Activated naive CD4-positive, alpha-beta T cell treated with anti-CD3 and anti-CD28 coated beads for 36 hours (primary cell): ENCODE results near the gene TRIM52. TPM values are rescaled to one million over a fixed set of nuclear protein-coding genes. Genes with fewer than 3 reads are reported as not detected.
"Not testable (repeated sequence)": the region's sequence is repeated elsewhere in the genome, so short reads cannot be mapped to it uniquely, and the experiment has no call there.

ENCODE experiments used
- CTCF ChIA-PET: fragments of 350-600 bp; sonication (Branson Sonifier 250); formaldehyde crosslinking; loops from one replicate; lab custom pipeline; 2021; ENCODE audit warnings: antibody characterized with exemption; lab: Charles Lee
- DNase-seq: peaks from one replicate; pipeline ENCODE4 v3.0.0-alpha.2; 2020
- H3K27ac Mint-ChIP-seq: one replicate; pipeline ENCODE4 v1.8.0; 2021; ENCODE audit warnings: mild to moderate bottlenecking, mixed read lengths
- H3K27me3 Mint-ChIP-seq: one replicate; pipeline ENCODE4 v1.8.0; 2021; ENCODE audit warnings: low read depth, mixed read lengths
- H3K36me3 Mint-ChIP-seq: one replicate; pipeline ENCODE4 v1.8.0; 2021; ENCODE audit warnings: low read depth, mixed read lengths
- H3K4me1 Mint-ChIP-seq: one replicate; pipeline ENCODE4 v1.8.0; 2021; ENCODE audit warnings: low read depth, mixed read lengths
- H3K4me3 Mint-ChIP-seq: one replicate; pipeline ENCODE4 v1.8.0; 2021; ENCODE audit warnings: mild to moderate bottlenecking, moderate library complexity, mixed read lengths
- H3K9me3 Mint-ChIP-seq: one replicate; pipeline ENCODE4 v1.8.0; 2021; ENCODE audit warnings: mixed read lengths
- intact Hi-C: fragments of 100-400 bp; cut with micrococcal nuclease; formaldehyde crosslinking; loops from one replicate; pipeline ENCODE4 v1.15.1; 2023
- total RNA-seq, 2 experiments: library from RNA; stranded (reverse); gene quantifications; one replicate each; pipeline ENCODE4 v1.2.3, GENCODE V29; 2021

The TRIM52 gene
- total RNA-seq, 2 experiments from 2014 or later = 10.5 to 10.9 TPM

DNA sequence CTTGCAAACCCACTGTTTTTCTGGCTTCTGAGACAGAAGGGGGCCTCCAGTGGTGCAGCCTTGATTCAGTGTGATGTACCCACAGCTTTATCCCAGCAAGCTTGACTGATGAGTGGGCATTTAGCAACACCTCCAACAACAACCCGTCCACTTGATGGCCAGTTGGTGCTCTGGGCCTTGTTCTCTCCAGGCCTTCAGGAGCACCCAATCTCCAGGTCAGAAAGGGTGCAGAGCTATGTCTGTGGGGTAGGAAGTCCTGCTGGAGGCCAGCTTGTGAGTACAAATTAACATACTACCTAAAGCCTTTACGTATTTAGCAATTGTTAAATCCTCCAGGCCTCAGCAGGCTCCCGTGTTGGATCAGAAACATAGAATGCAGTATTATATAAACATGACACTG, 10.1 kb upstream of the TRIM52 start:
- Mint-ChIP-seq H3K27me3 (no peaks in the 10 kb centered on the region), H3K27ac (no peak overlapping the region), H3K4me1 (peaks cover 2% of the 10 kb centered on the region), H3K36me3 (no peaks in the 10 kb centered on the region), H3K9me3 (no peaks in the 10 kb centered on the region), H3K4me3 (no peak overlapping the region)
- intact Hi-C loops = no loop called here
- CTCF ChIA-PET = no interaction called here
- no peak for DNase-seq

DNA sequence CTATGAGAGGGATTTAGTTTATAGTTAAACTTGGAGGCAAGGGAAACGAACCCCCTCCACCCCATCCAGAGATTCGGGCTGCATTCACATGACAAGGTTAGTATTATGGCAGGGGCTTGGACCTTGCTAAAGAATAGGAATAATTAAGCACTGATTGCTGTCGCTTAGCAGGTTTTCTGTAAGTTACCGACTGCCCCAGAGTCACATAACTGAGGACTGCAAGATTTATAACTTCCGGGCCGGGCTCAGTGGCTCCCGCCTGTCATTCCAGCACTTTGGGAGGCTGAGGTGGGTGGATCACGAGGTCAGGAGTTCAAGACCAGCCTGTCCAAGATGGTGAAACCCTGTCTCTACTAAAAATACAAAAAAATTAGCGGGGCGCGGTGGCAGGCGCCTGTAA, 7.0 kb upstream of the TRIM52 start:
- intact Hi-C loops = not testable (repeated sequence)

GRCh38 chr5:181267291-181267904, 6.5 kb upstream of the TRIM52 start:
- H3K36me3 Mint-ChIP-seq, H3K27me3 Mint-ChIP-seq, intact Hi-C loops, CTCF ChIA-PET, H3K9me3 Mint-ChIP-seq, H3K4me3 Mint-ChIP-seq, H3K27ac Mint-ChIP-seq, H3K4me1 Mint-ChIP-seq, DNase-seq: not testable (repeated sequence)

More for the DNA sequence above, 7.0 kb upstream of the TRIM52 start:
- CTCF ChIA-PET, DNase-seq, H3K27ac Mint-ChIP-seq, H3K36me3 Mint-ChIP-seq, H3K4me3 Mint-ChIP-seq, H3K9me3 Mint-ChIP-seq, H3K4me1 Mint-ChIP-seq, H3K27me3 Mint-ChIP-seq: not testable (repeated sequence)

- Mint-ChIP-seq H3K9me3 (no peaks in the 10 kb centered on the region), H3K4me1 (no peaks in the 10 kb centered on the region), H3K4me3 (no peak overlapping the region), H3K27me3 (no peaks in the 10 kb centered on the region), H3K36me3 (peaks cover 8% of the 10 kb centered on the region), H3K27ac (no peak overlapping the region)
- intact Hi-C loops = no loop called here
- CTCF ChIA-PET = interaction anchor here (0.7 to 1.1 kb wide), 2 partner anchors 15 to 90 kb away, joined by 3 read pairs; no protein-coding TSS in a partner anchor
- DNase-seq = no peak
Observed at GRCh38 chr5:181265092-181265671, 4.2 kb upstream of the TRIM52 start.

DNA sequence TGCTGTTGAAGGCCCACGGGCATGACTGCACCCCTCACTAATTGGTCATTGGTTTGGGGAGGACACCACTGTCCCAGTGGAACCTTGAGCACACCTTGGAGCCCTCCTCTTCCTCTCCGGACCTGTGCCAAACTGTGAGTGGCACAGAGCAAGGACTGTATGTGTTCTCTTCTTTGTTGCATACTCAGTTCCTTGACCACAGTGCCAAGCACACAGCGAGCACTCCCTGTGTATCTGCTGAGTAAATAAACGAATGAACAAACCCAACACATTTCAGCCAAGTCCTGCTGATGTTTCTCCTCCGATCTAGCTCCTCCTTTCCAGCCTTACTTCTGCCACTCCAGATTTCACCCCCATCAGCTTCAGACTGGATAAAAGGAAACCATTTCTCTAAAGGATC, 2.7 kb upstream of the TRIM52 start:
- Mint-ChIP-seq H3K36me3 (peaks cover 8% of the 10 kb centered on the region), H3K9me3 (no peaks in the 10 kb centered on the region), H3K4me1 (peaks cover 11% of the 10 kb centered on the region), H3K27ac (peak overlapping the region; percentile 22), H3K4me3 (no peak overlapping the region), H3K27me3 (no peaks in the 10 kb centered on the region)
- no peak for DNase-seq
- intact Hi-C loops = loop anchor here (5.0 kb wide), 1 partner anchor 401 kb away; the partner anchor contains the start of gene ZFP62
- CTCF ChIA-PET = no interaction called here

GRCh38 chr5:181261320-181262049, 542 bp upstream of the TRIM52 start:
- H3K36me3 Mint-ChIP-seq = peaks cover 18% of the 10 kb centered on the region
- CTCF ChIA-PET = interaction anchor here (1.1 to 1.5 kb wide), 4 partner anchors 10 to 102 kb away, joined by 3 to 10 read pairs (median 4); no protein-coding TSS in a partner anchor
- H3K4me3 Mint-ChIP-seq = peak overlapping the region; percentile 92
- H3K27me3 Mint-ChIP-seq = no peaks in the 10 kb centered on the region
- H3K27ac Mint-ChIP-seq = peak overlapping the region; percentile 94
- no peaks in the 10 kb centered on the region for H3K9me3 Mint-ChIP-seq
- H3K4me1 Mint-ChIP-seq = peaks cover 28% of the 10 kb centered on the region
- peak; percentile 65 for DNase-seq
- intact Hi-C loops = loop anchor here (1.0 to 5.0 kb wide), 4 partner anchors 17 to 399 kb away; partner anchors contain the start of genes TRIM41 and ZFP62

DNA sequence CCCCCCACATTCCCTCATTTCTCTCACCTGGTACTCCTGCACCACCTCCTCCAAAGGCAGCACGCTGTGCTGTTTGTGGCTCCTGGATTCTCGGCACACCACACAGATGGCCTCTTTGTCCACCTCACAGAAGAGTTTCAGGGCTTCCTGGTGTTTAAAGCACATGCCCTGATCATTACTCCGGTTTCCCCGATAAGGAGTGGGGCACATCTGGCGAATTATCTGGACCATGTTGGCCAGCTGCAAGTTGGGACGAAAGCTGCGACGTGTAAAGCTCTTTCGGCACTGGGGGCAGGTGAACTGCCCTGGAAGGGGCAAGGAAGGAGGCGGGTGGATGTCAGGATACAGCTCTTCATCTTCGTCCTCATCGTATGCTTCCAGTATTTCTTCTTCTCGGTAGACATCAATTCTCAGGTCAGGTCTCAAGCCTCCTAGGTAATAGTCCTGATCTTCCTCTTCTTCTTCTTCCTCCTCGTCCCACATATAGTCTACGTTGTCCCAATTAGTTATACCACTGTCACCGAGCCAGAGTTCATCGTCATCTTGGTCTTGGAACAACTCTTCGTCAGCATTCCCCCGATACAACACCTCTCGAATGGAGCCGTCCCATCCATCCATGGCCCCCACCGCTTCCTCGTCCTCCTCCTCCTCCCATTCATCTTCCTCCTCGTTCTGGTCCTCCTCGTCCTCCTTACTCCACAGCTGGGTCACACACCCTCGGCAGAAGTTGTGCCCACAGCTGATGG, 796 bp downstream of the TRIM52 start:
- Mint-ChIP-seq H3K4me1 (peaks cover 42% of the 10 kb centered on the region), H3K36me3 (peaks cover 26% of the 10 kb centered on the region), H3K9me3 (no peaks in the 10 kb centered on the region), H3K4me3 (peak overlapping the region; percentile 92), H3K27me3 (no peaks in the 10 kb centered on the region), H3K27ac (peak overlapping the region; percentile 94)
- DNase-seq = no peak
- CTCF ChIA-PET = interaction anchor here (1.3 to 1.4 kb wide), 2 partner anchors 8 to 15 kb away, joined by 3 to 10 read pairs; no protein-coding TSS in a partner anchor
- intact Hi-C loops = loop anchor here (1.0 to 5.0 kb wide), 3 partner anchors 11 to 398 kb away; partner anchors contain the start of gene ZFP62

DNA sequence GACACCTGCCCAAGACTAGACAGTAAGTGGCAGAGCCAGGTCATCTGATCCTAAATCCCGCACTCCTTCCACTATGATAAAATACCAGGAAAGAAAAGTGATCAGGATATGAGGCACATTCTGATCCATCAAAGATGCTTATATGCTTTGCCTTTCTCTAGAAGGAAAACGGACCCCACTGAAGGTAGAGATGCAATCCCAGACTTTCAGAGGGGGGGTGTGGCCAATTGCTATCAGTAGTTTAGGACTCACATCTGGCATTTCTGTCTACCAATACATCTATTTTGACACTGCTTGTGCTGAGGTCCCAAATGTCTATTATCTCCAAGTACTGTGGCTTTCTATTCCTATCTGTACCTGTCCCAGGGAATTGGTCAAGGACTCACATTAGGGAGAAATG, 1.7 kb downstream of the TRIM52 start:
- peak overlapping the region; percentile 92 for H3K4me3 Mint-ChIP-seq
- intact Hi-C loops = loop anchor here (1.0 kb wide), 1 partner anchor 10 kb away; no protein-coding TSS in a partner anchor
- CTCF ChIA-PET = interaction anchor here (0.8 kb wide), 1 partner anchor 10 kb away, joined by 3 read pairs; no protein-coding TSS in a partner anchor
- H3K4me1 Mint-ChIP-seq = peaks cover 48% of the 10 kb centered on the region
- no peak for DNase-seq
- H3K36me3 Mint-ChIP-seq = peaks cover 29% of the 10 kb centered on the region
- peak overlapping the region; percentile 94 for H3K27ac Mint-ChIP-seq
- no peaks in the 10 kb centered on the region for H3K9me3 Mint-ChIP-seq
- H3K27me3 Mint-ChIP-seq = no peaks in the 10 kb centered on the region

DNA sequence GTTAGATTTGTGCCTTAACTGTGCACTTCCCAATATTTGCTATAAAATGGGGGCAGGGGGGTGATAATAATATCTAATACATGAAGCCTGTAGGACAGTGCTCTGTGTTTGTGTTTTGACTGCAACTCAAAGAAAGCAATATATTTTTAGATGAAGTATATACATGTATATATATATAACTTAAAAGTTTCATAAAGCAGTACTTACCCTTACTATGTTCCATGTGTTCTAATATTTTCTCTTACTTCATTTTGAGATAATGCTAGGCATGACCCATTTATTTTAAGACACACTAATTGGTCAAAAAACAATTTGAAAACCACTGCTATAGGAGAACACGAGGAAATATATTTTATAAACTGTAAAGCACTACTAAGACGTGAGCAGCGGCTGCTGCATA, 2.4 kb downstream of the TRIM52 start:
- intact Hi-C loops = no loop called here
- Mint-ChIP-seq H3K4me1 (peaks cover 50% of the 10 kb centered on the region), H3K27ac (peak overlapping the region; percentile 28), H3K27me3 (no peaks in the 10 kb centered on the region), H3K4me3 (peak overlapping the region; percentile 92), H3K9me3 (no peaks in the 10 kb centered on the region), H3K36me3 (peaks cover 28% of the 10 kb centered on the region)
- no peak for DNase-seq
- CTCF ChIA-PET = interaction anchor here (0.8 kb wide), 1 partner anchor 9 kb away, joined by 3 read pairs; no protein-coding TSS in a partner anchor

- H3K27ac Mint-ChIP-seq = no peak overlapping the region
- DNase-seq = no peak
- H3K4me3 Mint-ChIP-seq = no peak overlapping the region
- H3K27me3 Mint-ChIP-seq = no peaks in the 10 kb centered on the region
- intact Hi-C loops = no loop called here
- H3K9me3 Mint-ChIP-seq = no peaks in the 10 kb centered on the region
- H3K4me1 Mint-ChIP-seq = peaks cover 58% of the 10 kb centered on the region
- CTCF ChIA-PET = interaction anchor here (0.6 to 1.2 kb wide), 3 partner anchors 9 to 28 kb away, joined by 3 to 4 read pairs (median 3); no protein-coding TSS in a partner anchor
- H3K36me3 Mint-ChIP-seq = peaks cover 34% of the 10 kb centered on the region
Observed at GRCh38 chr5:181255836-181256578, 4.9 kb downstream of the TRIM52 start.

DNA sequence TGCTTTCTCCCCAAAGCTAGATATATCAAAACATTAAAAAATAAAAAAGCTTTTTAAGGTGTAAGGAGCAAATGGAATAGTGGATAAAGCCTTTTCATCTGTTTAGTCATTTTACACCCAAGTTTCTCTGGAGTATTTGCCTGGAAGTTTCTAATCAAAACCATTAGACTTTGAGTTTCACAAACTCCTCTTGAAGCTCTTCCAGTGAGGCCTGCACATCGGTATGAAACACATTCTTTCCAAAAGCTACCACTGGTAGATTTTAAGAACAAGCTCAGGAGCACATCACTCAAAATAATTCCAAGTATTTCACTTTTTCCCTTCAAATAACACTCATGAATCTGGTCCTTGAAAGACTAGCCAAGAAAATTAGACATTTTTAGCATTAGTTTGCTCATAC, 5.7 kb downstream of the TRIM52 start:
- intact Hi-C loops = no loop called here
- H3K27me3 Mint-ChIP-seq = no peaks in the 10 kb centered on the region
- H3K4me3 Mint-ChIP-seq = no peak overlapping the region
- no peak for DNase-seq
- peak overlapping the region; percentile 20 for H3K27ac Mint-ChIP-seq
- H3K36me3 Mint-ChIP-seq = peaks cover 33% of the 10 kb centered on the region
- no peaks in the 10 kb centered on the region for H3K9me3 Mint-ChIP-seq
- CTCF ChIA-PET = interaction anchor here (1.2 kb wide), 1 partner anchor 10 kb away, joined by 4 read pairs; no protein-coding TSS in a partner anchor
- H3K4me1 Mint-ChIP-seq = peaks cover 63% of the 10 kb centered on the region
